Activated B cell treated with CpG ODN at 0.5 μM for 24 hours (primary cell): ENCODE measurements around the gene MRPL55. TPM values are rescaled to one million over a fixed set of nuclear protein-coding genes. Genes with fewer than 3 reads are reported as not detected.

Source experiments
- ATAC-seq: fragments of 200-7000 bp; cut with Tn5 transposase; one replicate; pipeline ENCODE4 v1.10.0; 2021; ENCODE audit warnings: low read depth, mild to moderate bottlenecking, moderate library complexity
- CTCF ChIA-PET: fragments of 350-600 bp; sonication (Branson Sonifier 250); formaldehyde crosslinking; loops from one replicate; lab custom pipeline; 2021; ENCODE audit warnings: antibody characterized with exemption; lab: Charles Lee
- POLR2A ChIA-PET: fragments of 350-600 bp; sonication (Branson Sonifier 250); formaldehyde crosslinking; loops from one replicate; lab custom pipeline; 2021; ENCODE audit warnings: antibody characterized with exemption; lab: Charles Lee
- DNase-seq: peaks from one replicate; pipeline ENCODE4 v3.0.0; 2022
- H3K27ac Mint-ChIP-seq: one replicate; pipeline ENCODE4 v1.8.0; 2020; ENCODE audit warnings: mixed read lengths
- H3K27me3 Mint-ChIP-seq: one replicate; pipeline ENCODE4 v1.8.0; 2021; ENCODE audit warnings: mixed read lengths
- H3K36me3 Mint-ChIP-seq: one replicate; pipeline ENCODE4 v1.8.0; 2021; ENCODE audit warnings: low read depth, mixed read lengths
- H3K4me1 Mint-ChIP-seq: one replicate; pipeline ENCODE4 v1.8.0; 2021; ENCODE audit warnings: mixed read lengths
- H3K4me3 Mint-ChIP-seq: one replicate; pipeline ENCODE4 v1.8.0; 2020; ENCODE audit warnings: mild to moderate bottlenecking, mixed read lengths
- H3K9me3 Mint-ChIP-seq: one replicate; pipeline ENCODE4 v1.8.0; 2020; ENCODE audit warnings: mixed read lengths
- intact Hi-C: fragments of 100-400 bp; cut with micrococcal nuclease; formaldehyde crosslinking; loops from one replicate; pipeline ENCODE4 v1.15.1; 2024
- total RNA-seq: library from RNA; stranded (reverse); gene quantifications from 2 replicates; pipeline ENCODE4 v1.2.3, GENCODE V29; 2022
- TF ChIP-seq, protein P1 (sequence below): fragments of 200-600 bp; IDR thresholded peaks from one replicate; pipeline ENCODE4 v1.8.0; 2022; ENCODE audit warnings: antibody characterized with exemption, mild to moderate bottlenecking

The MRPL55 gene
- total RNA-seq, 1 donor from 2014 or later: 34.0 TPM

DNA sequence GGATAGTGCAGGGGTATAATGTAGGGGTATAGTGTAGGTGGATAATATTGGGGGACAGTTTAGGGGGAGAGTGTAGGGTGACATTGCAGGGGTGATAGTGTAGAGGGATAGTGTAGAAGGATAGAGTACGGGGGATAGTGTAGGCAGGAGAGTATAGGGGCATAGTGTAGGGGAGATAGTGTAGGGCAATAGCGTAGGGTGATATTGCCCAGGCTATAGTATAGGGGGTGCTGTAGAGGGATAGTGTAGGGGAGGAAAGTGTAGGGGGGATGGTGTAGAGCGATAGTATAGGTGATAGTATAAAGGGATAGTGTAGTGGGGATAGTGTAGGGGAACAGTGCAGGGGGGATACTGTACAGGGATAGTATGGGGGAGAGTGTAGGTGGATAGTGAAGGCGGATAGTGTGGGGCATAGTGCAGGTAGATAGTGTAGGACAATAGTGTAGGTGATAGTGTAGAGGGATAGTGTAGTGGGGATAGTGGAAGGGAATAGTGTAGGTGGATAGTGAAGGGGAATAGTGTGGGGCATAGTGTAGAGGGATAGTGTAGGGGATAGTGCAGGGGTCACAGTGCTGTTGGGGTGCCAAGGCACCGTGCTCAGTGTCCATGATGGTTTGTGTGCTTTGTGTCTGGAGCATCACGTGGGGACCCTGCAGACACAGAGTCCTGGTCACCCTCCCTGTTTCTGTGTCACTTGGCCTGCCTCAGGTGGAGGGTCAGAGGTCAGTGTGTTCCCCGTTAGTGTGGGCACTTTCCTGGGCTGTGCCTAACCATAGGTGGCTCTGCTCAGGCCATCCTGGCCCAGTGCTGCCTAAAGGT, 37.1 kb downstream of the MRPL55 start:
- CTCF ChIA-PET: no interaction called here
- DNase-seq (no peak), ATAC-seq (no peak)
- POLR2A ChIA-PET: no interaction called here
- Mint-ChIP-seq H3K27ac (no peak overlapping the region), H3K36me3 (no peaks in the 10 kb centered on the region), H3K27me3 (no peaks in the 10 kb centered on the region), H3K9me3 (no peaks in the 10 kb centered on the region), H3K4me3 (no peak overlapping the region), H3K4me1 (no peaks in the 10 kb centered on the region)
- intact Hi-C loops: no loop called here
- TF ChIP-seq, protein P1, sequence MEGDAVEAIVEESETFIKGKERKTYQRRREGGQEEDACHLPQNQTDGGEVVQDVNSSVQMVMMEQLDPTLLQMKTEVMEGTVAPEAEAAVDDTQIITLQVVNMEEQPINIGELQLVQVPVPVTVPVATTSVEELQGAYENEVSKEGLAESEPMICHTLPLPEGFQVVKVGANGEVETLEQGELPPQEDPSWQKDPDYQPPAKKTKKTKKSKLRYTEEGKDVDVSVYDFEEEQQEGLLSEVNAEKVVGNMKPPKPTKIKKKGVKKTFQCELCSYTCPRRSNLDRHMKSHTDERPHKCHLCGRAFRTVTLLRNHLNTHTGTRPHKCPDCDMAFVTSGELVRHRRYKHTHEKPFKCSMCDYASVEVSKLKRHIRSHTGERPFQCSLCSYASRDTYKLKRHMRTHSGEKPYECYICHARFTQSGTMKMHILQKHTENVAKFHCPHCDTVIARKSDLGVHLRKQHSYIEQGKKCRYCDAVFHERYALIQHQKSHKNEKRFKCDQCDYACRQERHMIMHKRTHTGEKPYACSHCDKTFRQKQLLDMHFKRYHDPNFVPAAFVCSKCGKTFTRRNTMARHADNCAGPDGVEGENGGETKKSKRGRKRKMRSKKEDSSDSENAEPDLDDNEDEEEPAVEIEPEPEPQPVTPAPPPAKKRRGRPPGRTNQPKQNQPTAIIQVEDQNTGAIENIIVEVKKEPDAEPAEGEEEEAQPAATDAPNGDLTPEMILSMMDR: no peak

DNA sequence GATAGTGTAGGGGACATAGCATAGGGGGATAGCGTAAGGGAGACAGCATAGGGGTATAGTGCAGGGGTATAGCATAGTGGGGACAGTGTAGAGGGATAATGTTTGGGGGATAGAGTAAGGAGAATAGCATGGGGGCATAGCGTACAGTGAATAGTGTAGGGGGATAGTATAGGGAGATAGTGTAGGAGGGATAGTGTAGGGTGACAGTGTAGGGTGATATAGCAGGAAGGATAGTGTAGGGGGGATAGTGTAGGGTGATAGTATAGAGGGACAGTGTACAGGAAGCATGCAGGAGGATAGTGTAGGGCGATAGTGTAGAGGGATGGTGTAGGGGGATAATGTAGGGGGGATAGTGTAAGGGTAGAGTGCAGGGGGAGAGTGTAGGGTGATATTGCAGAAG, 38.2 kb downstream of the MRPL55 start:
- Mint-ChIP-seq H3K4me1 (no peaks in the 10 kb centered on the region), H3K27me3 (peaks cover 6% of the 10 kb centered on the region), H3K36me3 (no peaks in the 10 kb centered on the region), H3K9me3 (no peaks in the 10 kb centered on the region), H3K4me3 (no peak overlapping the region), H3K27ac (no peak overlapping the region)
- ATAC-seq (no peak), DNase-seq (no peak)
- ChIA-PET CTCF (no interaction called here), POLR2A (no interaction called here)
- TF ChIP-seq, protein P1: no peak
- intact Hi-C loops: no loop called here

DNA sequence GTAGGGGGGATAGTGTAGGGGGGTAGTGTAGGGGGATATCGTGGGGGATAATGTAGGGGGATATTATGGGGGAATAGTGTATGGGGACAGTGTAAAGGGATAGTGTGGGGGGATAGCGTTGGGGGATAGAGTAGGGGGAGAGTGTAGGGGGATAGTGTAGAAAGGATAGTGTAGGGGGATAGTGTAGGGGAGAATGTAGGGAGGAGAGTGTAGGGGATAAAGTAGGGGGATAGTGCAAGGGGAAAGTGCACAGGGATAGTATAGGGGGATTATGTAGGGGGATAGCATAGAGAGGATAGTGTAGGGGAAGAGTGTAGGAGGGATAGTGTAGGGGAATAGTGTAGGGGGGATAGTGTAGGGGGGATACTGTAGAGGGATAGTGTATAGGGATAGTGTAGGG, 38.9 kb downstream of the MRPL55 start:
- ChIA-PET POLR2A (no interaction called here), CTCF (no interaction called here)
- H3K4me3 Mint-ChIP-seq: no peak overlapping the region
- no peak for DNase-seq
- no peak overlapping the region for H3K27ac Mint-ChIP-seq
- no peaks in the 10 kb centered on the region for H3K4me1 Mint-ChIP-seq
- H3K36me3 Mint-ChIP-seq: no peaks in the 10 kb centered on the region
- no peaks in the 10 kb centered on the region for H3K9me3 Mint-ChIP-seq
- peaks cover 11% of the 10 kb centered on the region for H3K27me3 Mint-ChIP-seq
- intact Hi-C loops: no loop called here
- TF ChIP-seq, protein P1: no peak
- ATAC-seq: no peak

DNA sequence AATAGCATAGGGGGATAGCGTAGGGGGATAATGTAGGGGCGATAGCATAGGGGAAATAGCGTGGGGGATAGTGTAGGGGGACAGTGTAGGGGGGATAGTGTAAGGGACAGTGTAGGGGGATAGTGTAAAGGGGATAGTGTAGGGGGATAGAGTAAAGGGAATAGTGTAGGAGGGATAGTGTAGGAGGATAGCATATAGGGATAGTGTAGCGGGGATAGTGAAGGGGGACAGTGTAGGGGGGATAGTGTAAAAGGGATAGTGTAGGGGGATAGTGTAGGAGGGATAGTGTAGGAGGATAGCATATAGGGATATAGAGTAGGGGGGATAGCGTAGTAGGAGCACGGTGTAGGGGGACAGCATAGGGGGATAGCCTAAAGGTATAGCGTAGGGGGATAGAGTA, 40.7 kb downstream of the MRPL55 start:
- CTCF ChIA-PET: no interaction called here
- intact Hi-C loops: no loop called here
- TF ChIP-seq, protein P1: no peak

DNA sequence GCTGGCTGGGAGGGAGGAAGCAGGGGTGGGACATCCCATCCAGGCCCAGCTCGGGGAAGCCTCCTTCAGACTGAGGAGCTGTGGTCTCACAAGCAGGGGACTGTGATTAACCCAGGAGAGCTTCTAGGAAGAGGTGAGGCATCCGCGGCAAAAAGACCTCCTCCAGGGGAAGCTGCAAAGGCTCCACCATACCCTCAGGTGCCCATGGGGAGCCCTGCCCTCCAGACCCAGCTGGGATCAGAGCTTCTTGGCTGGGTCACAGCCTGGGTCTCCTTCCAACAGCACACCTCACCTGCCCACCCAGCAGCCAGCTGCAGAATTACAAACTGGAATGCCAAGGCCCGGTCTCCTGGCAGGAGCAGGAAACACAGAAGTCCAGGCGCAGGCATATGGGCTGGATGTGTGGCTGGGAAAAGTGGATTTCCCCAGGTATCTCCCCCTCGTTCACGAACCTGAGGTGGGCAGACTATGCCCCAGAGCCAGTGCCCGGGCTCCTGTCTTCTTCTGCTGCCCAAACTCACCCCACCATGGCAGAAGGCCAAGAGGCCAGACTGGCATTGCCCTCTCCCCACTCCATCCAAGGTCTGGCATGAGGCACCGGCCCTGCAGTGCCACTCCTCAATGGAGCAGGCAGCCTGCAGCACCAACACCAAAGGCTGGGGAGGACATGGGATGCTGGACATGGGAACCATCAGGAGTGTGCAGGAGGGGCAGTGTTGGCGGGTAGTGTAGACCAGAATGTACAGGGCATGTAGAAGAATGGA, 42.0 kb downstream of the MRPL55 start:
- intact Hi-C loops: no loop called here
- peaks cover 18% of the 10 kb centered on the region for H3K27me3 Mint-ChIP-seq
- ChIA-PET POLR2A (no interaction called here), CTCF (no interaction called here)
- no peak for ATAC-seq
- no peaks in the 10 kb centered on the region for H3K9me3 Mint-ChIP-seq
- H3K36me3 Mint-ChIP-seq: no peaks in the 10 kb centered on the region
- H3K4me3 Mint-ChIP-seq: no peak overlapping the region
- TF ChIP-seq, protein P1: no peak
- no peak overlapping the region for H3K27ac Mint-ChIP-seq
- H3K4me1 Mint-ChIP-seq: no peaks in the 10 kb centered on the region
- no peak for DNase-seq

More for the DNA sequence above, 40.7 kb downstream of the MRPL55 start:
- no peak overlapping the region for H3K4me3 Mint-ChIP-seq
- no peaks in the 10 kb centered on the region for H3K9me3 Mint-ChIP-seq
- POLR2A ChIA-PET: no interaction called here
- no peak for ATAC-seq
- no peaks in the 10 kb centered on the region for H3K4me1 Mint-ChIP-seq
- DNase-seq: no peak
- peaks cover 14% of the 10 kb centered on the region for H3K27me3 Mint-ChIP-seq
- H3K36me3 Mint-ChIP-seq: no peaks in the 10 kb centered on the region
- no peak overlapping the region for H3K27ac Mint-ChIP-seq
